Aorta (tissue), 5 donors: ENCODE data around the gene ZFYVE27. TPM values are rescaled to one million over a fixed set of nuclear protein-coding genes. Genes with fewer than 3 reads are reported as not detected.

Experiments
- ATAC-seq: fragments of 200-7000 bp; cut with Tn5 transposase; one replicate; pipeline ENCODE4 v1.9.1; 2022; ENCODE audit warnings: moderate library complexity; ENCODE audit not compliant: low FRiP score
- DNase-seq, 2 donors: peaks; one replicate each; pipeline ENCODE4 v3.0.0-alpha.2; 2020
- H3K27ac ChIP-seq, 2 donors: one replicate each; pipeline ENCODE4 v1.5.1; 2013; ENCODE audit warnings: low read length in 2 of 2, mild to moderate bottlenecking in 2 of 2, moderate library complexity in 2 of 2, control low read depth in 1 of 2, inconsistent platforms in 1 of 2, low read depth in 1 of 2
- H3K27me3 ChIP-seq, 2 donors: one replicate each; pipeline ENCODE4 v1.6.1; 2013; ENCODE audit warnings: control low read depth in 1 of 2, low read length in 1 of 2, mild to moderate bottlenecking in 1 of 2, moderate library complexity in 1 of 2; ENCODE audit not compliant: insufficient read depth in 2 of 2, control insufficient read depth in 1 of 2
- H3K36me3 ChIP-seq, 2 donors: one replicate each; pipeline ENCODE4 v1.6.1; 2013; ENCODE audit warnings: control low read depth in 1 of 2, low read length in 1 of 2, mild to moderate bottlenecking in 1 of 2; ENCODE audit not compliant: insufficient read depth in 2 of 2, control insufficient read depth in 1 of 2
- H3K4me1 ChIP-seq, 2 donors: one replicate each; pipeline ENCODE4 v1.6.1; 2013; ENCODE audit warnings: low read length in 2 of 2, control low read depth in 1 of 2, mild to moderate bottlenecking in 1 of 2, moderate library complexity in 1 of 2; ENCODE audit not compliant: insufficient read depth in 2 of 2, control insufficient read depth in 1 of 2
- H3K4me3 ChIP-seq, 2 donors: one replicate each; pipeline ENCODE4 v1.5.1; 2013; ENCODE audit warnings: low read length in 2 of 2, control low read depth in 1 of 2, mild to moderate bottlenecking in 1 of 2
- H3K9me3 ChIP-seq: one replicate; pipeline ENCODE4 v1.6.1; 2013; ENCODE audit warnings: mild to moderate bottlenecking, low read length; ENCODE audit not compliant: control insufficient read depth
- WGBS, 2 donors: extraction: QIAGEN DNeasy Blood & Tissue Kit; methylation state at CpG; one replicate each; pipeline ENCODE4 v1.1.7; 2013; 5-methylcytosine and 5-hydroxymethylcytosine counted together
- intact Hi-C, 2 donors: fragments of 100-400 bp; cut with DNase I; formaldehyde crosslinking; loops; one replicate each; pipeline versions ENCODE4 v1.14.2 to v1.15.0; 2022
- polyA plus RNA-seq, 2 donors: library from polyadenylated mRNA; stranded (reverse); fragments of 200-250 nt; gene quantifications; one replicate each; pipeline ENCODE4 v1.2.3, GENCODE V29; 2013
- total RNA-seq, 2 donors: library from RNA; stranded (reverse); fragmentation: NEBNext Ultra II Directional; extraction: Animal tissue kit (Norgen Biotek cat#: 25700); gene quantifications; one replicate each; pipeline ENCODE4 v1.2.1, GENCODE V29; 2021
- donor health status: healthy with polysubstance abuse.
- donor health status: Bipolar disorder and iron deficiency.
- donor health status: DM: no; HTN: no; CAD: no.
- donor health status: DM: no; HTN: no; CAD: no.
- donor health status: DM: yes; HTN: yes; CAD: no.

The ZFYVE27 gene
- total and polyA plus RNA-seq, 4 donors = 6.1 to 33.2 (median 23.8) TPM

GRCh38 chr10:97785731-97786130, 48.8 kb downstream of the ZFYVE27 start:
- no peak for DNase-seq
- no peak overlapping the region for H3K4me3 ChIP-seq
- no peak overlapping the region for H3K27ac ChIP-seq
- ATAC-seq = no peak
- intact Hi-C loops = no loop called here
- H3K27me3 ChIP-seq = no peaks in the 10 kb centered on the region
- no peaks in the 10 kb centered on the region for H3K36me3 ChIP-seq
- 85% methylated on average over 9 of the region's 9 CpGs for WGBS, 2 donors
- H3K4me1 ChIP-seq = no peaks in the 10 kb centered on the region
- no peaks in the 10 kb centered on the region for H3K9me3 ChIP-seq

GRCh38 chr10:97788552-97789442, 51.9 kb downstream of the ZFYVE27 start:
- Histone ChIP-seq H3K27me3 (no peaks in the 10 kb centered on the region), H3K4me1 (no peaks in the 10 kb centered on the region), H3K36me3 (no peaks in the 10 kb centered on the region), H3K9me3 (no peaks in the 10 kb centered on the region), H3K27ac (no peak overlapping the region), H3K4me3 (no peak overlapping the region)
- DNase-seq = no peak
- WGBS, 2 donors = 12 to 16% methylated on average over 22 of the region's 22 CpGs
- no peak for ATAC-seq
- intact Hi-C loops = no loop called here

DNA sequence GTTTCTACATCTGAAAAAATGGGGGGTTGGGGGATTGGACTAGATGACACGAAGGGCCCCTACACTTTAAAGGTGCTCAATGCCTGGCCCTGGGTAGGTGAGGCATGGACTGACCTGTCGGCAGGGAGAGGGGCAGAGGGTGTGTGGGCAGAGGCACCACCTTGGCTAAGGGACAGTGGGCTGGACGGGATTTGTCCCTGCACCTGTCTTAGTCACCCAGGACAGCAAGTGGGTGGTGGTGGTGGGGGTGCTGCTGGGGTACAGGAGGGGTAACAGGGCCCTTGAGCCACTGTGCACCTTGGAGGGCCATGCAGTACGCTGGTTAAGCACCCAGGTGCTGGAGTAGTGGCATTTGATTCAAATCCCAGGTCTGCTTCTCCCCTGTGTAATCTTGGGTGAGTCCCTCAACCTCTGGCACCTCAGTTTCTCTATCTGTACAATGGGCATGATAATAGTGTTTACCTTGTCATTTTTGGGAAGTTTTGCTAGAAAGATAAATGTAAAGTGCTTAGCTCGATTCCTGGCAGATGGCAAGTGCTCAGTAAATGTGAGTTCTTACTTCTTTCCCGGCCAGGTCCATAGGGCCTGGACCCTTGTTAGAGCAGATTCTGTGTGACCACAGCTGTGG, 53.0 kb downstream of the ZFYVE27 start:
- no peaks in the 10 kb centered on the region for H3K4me1 ChIP-seq
- ATAC-seq (no peak), DNase-seq (no peak)
- H3K27me3 ChIP-seq = no peaks in the 10 kb centered on the region
- H3K9me3 ChIP-seq = no peaks in the 10 kb centered on the region
- no peak overlapping the region for H3K4me3 ChIP-seq
- H3K36me3 ChIP-seq = no peaks in the 10 kb centered on the region
- intact Hi-C loops = loop anchor here in 1 of 2 donors (5.0 kb wide), 1 partner anchor 257 kb away; no protein-coding TSS in a partner anchor
- 66 to 79% methylated on average over 6 of the region's 6 CpGs for WGBS, 2 donors
- H3K27ac ChIP-seq = no peak overlapping the region

GRCh38 chr10:97791824-97792721, 55.1 kb downstream of the ZFYVE27 start:
- ATAC-seq (no peak), DNase-seq (peak; percentile 72 to 89)
- H3K9me3 ChIP-seq = no peaks in the 10 kb centered on the region
- no peaks in the 10 kb centered on the region for H3K4me1 ChIP-seq
- intact Hi-C loops = loop anchor here (1.0 to 5.0 kb wide), 3 partner anchors 77 to 255 kb away; no protein-coding TSS in a partner anchor
- no peaks in the 10 kb centered on the region for H3K27me3 ChIP-seq
- no peaks in the 10 kb centered on the region for H3K36me3 ChIP-seq
- H3K4me3 ChIP-seq = no peak overlapping the region
- no peak overlapping the region for H3K27ac ChIP-seq
- WGBS, 2 donors = 29 to 31% methylated on average over 13 of the region's 13 CpGs

DNA sequence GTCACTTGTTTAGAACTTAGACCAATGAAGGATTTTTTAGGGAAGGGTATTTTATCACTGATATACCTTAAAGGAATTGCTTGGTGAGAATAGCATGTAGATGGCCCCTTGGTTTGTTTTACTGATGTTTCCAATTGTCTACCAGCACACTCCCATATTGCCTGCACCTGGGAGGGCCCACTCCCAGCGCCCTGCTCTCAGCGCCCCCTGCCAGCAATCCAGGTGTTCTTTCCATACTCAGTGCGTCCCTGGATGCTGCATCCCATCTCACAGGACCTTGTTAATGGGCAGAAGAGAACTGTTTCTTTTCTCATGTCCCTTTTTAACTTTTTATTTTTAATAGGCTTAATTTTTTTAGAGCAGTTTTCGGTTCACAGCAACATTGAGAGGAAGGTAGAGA, 59.0 kb downstream of the ZFYVE27 start:
- no peak overlapping the region for H3K27ac ChIP-seq
- no peak overlapping the region for H3K4me3 ChIP-seq
- DNase-seq (no peak), ATAC-seq (no peak)
- 47 to 53% methylated on average over 4 of the region's 4 CpGs for WGBS, 2 donors
- intact Hi-C loops = no loop called here
- H3K36me3 ChIP-seq = no peaks in the 10 kb centered on the region
- H3K9me3 ChIP-seq = peaks cover 4% of the 10 kb centered on the region
- H3K4me1 ChIP-seq = no peaks in the 10 kb centered on the region
- H3K27me3 ChIP-seq = no peaks in the 10 kb centered on the region

DNA sequence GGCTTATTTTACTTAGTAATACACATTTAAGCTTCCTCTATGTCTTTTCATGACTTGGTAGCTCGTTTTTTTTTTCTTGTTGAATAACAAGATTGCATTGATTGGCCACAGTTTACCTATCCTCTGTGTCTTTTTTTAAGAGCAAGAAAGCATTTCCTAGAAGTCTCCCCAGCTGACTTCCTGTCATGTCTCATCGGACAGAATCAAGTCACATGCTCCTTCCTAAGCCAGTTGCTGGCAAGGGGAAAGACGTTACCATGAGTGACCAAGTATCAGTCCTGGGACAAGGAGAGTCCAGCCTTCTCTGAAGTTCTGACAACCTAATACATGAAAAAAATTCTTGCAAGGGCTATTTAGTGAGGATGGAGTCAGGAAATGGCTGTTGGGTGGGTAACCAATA, 59.7 kb downstream of the ZFYVE27 start:
- Histone ChIP-seq H3K4me3 (no peak overlapping the region), H3K27me3 (no peaks in the 10 kb centered on the region), H3K4me1 (no peaks in the 10 kb centered on the region), H3K27ac (no peak overlapping the region), H3K9me3 (peaks cover 4% of the 10 kb centered on the region), H3K36me3 (no peaks in the 10 kb centered on the region)
- intact Hi-C loops = no loop called here
- WGBS, 2 donors = 43 to 44% methylated on average over 3 of the region's 3 CpGs
- no peak for ATAC-seq
- DNase-seq = no peak

GRCh38 chr10:97798958-97799610, 62.2 kb downstream of the ZFYVE27 start:
- intact Hi-C loops = no loop called here
- WGBS, 2 donors = 91 to 94% methylated on average over 1 of the region's 1 CpG
- Histone ChIP-seq H3K4me3 (no peak overlapping the region), H3K27ac (no peak overlapping the region), H3K9me3 (peaks cover 4% of the 10 kb centered on the region), H3K4me1 (no peaks in the 10 kb centered on the region), H3K27me3 (peaks cover 0 to 2% of the 10 kb centered on the region in 2 donors), H3K36me3 (no peaks in the 10 kb centered on the region)
- DNase-seq = no peak
- ATAC-seq = no peak

- ATAC-seq (no peak), DNase-seq (no peak)
- Histone ChIP-seq H3K36me3 (no peaks in the 10 kb centered on the region), H3K9me3 (peaks cover 4% of the 10 kb centered on the region), H3K4me3 (no peak overlapping the region), H3K27ac (no peak overlapping the region), H3K27me3 (peaks cover 0 to 2% of the 10 kb centered on the region in 2 donors), H3K4me1 (no peaks in the 10 kb centered on the region)
- 86 to 88% methylated on average over 9 of the region's 9 CpGs for WGBS, 2 donors
- intact Hi-C loops = loop anchor here in 1 of 2 donors (5.0 kb wide), 1 partner anchor 52 kb away; no protein-coding TSS in a partner anchor
Observed at GRCh38 chr10:97800474-97800873, 63.5 kb downstream of the ZFYVE27 start.
